H9 (cell line): ENCODE measurements around the gene ARHGAP45. TPM values are rescaled to one million over a fixed set of nuclear protein-coding genes. Genes with fewer than 3 reads are reported as not detected.

ENCODE experiments used
- DNase-seq: peaks from one replicate; pipeline ENCODE4 v3.0.0-alpha.2; 2017
- H2AFZ ChIP-seq: one replicate; pipeline ENCODE4 v1.6.1; 2013; ENCODE audit warnings: mild to moderate bottlenecking, low read length, control low read depth, moderate library complexity
- H2AK5ac ChIP-seq: 2 replicates; pipeline ENCODE4 v1.6.1; 2013; ENCODE audit warnings: low read length, control low read depth, mixed read lengths; ENCODE audit not compliant: insufficient read length
- H2BK120ac ChIP-seq: one replicate; pipeline ENCODE4 v1.6.1; 2013; ENCODE audit warnings: low read depth, mild to moderate bottlenecking, low read length, control low read depth, inconsistent platforms; ENCODE audit not compliant: poor library complexity, severe bottlenecking
- H2BK12ac ChIP-seq: 2 replicates; pipeline ENCODE4 v1.6.1; 2013; ENCODE audit warnings: low read length, control low read depth, mixed read lengths, low read depth; ENCODE audit not compliant: insufficient read length
- H2BK15ac ChIP-seq: 2 replicates; pipeline ENCODE4 v1.6.1; 2013; ENCODE audit warnings: low read depth, low read length, control low read depth
- H2BK20ac ChIP-seq: one replicate; pipeline ENCODE4 v1.6.1; 2013; ENCODE audit warnings: low read depth, mild to moderate bottlenecking, low read length, control low read depth, inconsistent platforms; ENCODE audit not compliant: poor library complexity, severe bottlenecking
- H2BK5ac ChIP-seq: 2 replicates; pipeline ENCODE4 v1.6.1; 2013; ENCODE audit warnings: low read length, control low read depth, mixed read lengths; ENCODE audit not compliant: insufficient read length
- H3K14ac ChIP-seq: 2 replicates; pipeline ENCODE4 v1.6.1; 2013; ENCODE audit warnings: low read length, control low read depth; ENCODE audit not compliant: insufficient read depth
- H3K18ac ChIP-seq: 2 replicates; pipeline ENCODE4 v1.6.1; 2013; ENCODE audit warnings: low read depth, mild to moderate bottlenecking, mixed read lengths, low read length, control low read depth; ENCODE audit not compliant: insufficient read length
- H3K23ac ChIP-seq: 2 replicates; pipeline ENCODE4 v1.6.1; 2013; ENCODE audit warnings: low read length, control low read depth, mixed read lengths, low read depth; ENCODE audit not compliant: insufficient read length
- H3K23me2 ChIP-seq: 2 replicates; pipeline ENCODE4 v1.6.1; 2013; ENCODE audit warnings: low read depth, mild to moderate bottlenecking, mixed read lengths, low read length, control low read depth; ENCODE audit not compliant: insufficient read length, poor library complexity, severe bottlenecking
- H3K27ac ChIP-seq: 2 replicates; pipeline ENCODE4 v1.5.1; 2013; ENCODE audit warnings: low read length, control low read depth, mixed read lengths, low read depth; ENCODE audit not compliant: insufficient read length
- H3K27me3 ChIP-seq: 2 replicates; pipeline ENCODE4 v1.6.1; 2013; ENCODE audit warnings: low read length, control low read depth, inconsistent platforms; ENCODE audit not compliant: insufficient read depth
- H3K4ac ChIP-seq: 2 replicates; pipeline ENCODE4 v1.6.1; 2013; ENCODE audit warnings: low read depth, mild to moderate bottlenecking, control low read depth, inconsistent platforms, low read length, moderate library complexity
- H3K4me1 ChIP-seq: 2 replicates; pipeline ENCODE4 v1.6.1; 2013; ENCODE audit warnings: low read length, control low read depth, inconsistent platforms; ENCODE audit not compliant: insufficient read depth
- H3K4me2 ChIP-seq: 2 replicates; pipeline ENCODE4 v1.6.1; 2013; ENCODE audit warnings: low read length, control low read depth, mixed read lengths; ENCODE audit not compliant: insufficient read length, insufficient read depth
- H3K56ac ChIP-seq: 2 replicates; pipeline ENCODE4 v1.6.1; 2013; ENCODE audit warnings: low read depth, mild to moderate bottlenecking, mixed read lengths, low read length, control low read depth; ENCODE audit not compliant: insufficient read length
- H3K79me1 ChIP-seq: 2 replicates; pipeline ENCODE4 v1.6.1; 2013; ENCODE audit warnings: low read depth, mild to moderate bottlenecking, moderate library complexity, low read length, control low read depth, inconsistent platforms; ENCODE audit not compliant: insufficient read depth, poor library complexity, severe bottlenecking
- H3K79me2 ChIP-seq: 2 replicates; pipeline ENCODE4 v1.6.1; 2013; ENCODE audit warnings: low read length, control low read depth, inconsistent platforms; ENCODE audit not compliant: insufficient read depth
- H3K9ac ChIP-seq: 2 replicates; pipeline ENCODE4 v1.6.1; 2013; ENCODE audit warnings: low read length, control low read depth, mixed read lengths; ENCODE audit not compliant: insufficient read length; ENCODE audit errors: extremely low read depth
- H3K9me3 ChIP-seq: one replicate; pipeline ENCODE4 v1.6.1; 2013; ENCODE audit warnings: low read depth, low read length, inconsistent platforms; ENCODE audit not compliant: control insufficient read depth
- H3T11ph ChIP-seq: one replicate; pipeline ENCODE4 v1.6.1; 2013; ENCODE audit warnings: mild to moderate bottlenecking, low read length, control low read depth, inconsistent platforms
- H4K20me1 ChIP-seq: one replicate; pipeline ENCODE4 v1.6.1; 2013; ENCODE audit not compliant: control insufficient read depth, insufficient read length, insufficient read depth
- H4K5ac ChIP-seq: 2 replicates; pipeline ENCODE4 v1.6.1; 2013; ENCODE audit warnings: low read depth, mild to moderate bottlenecking, mixed read lengths, low read length, control low read depth; ENCODE audit not compliant: insufficient read length
- H4K8ac ChIP-seq: replicated peaks from 2 replicates; pipeline ENCODE4 v1.6.1; 2013; ENCODE audit warnings: low read length, control low read depth, mixed read lengths, low read depth; ENCODE audit not compliant: insufficient read length
- H4K91ac ChIP-seq: 2 replicates; pipeline ENCODE4 v1.6.1; 2013; ENCODE audit warnings: low read depth, mild to moderate bottlenecking, moderate library complexity, mixed read lengths, low read length, control low read depth; ENCODE audit not compliant: insufficient read length
- H3K27ac Mint-ChIP-seq, 3 experiments: 2 replicates in 2 of 3; 3 replicates in 1 of 3; pipeline ENCODE4 v1.8.0; 2020 to 2021; ENCODE audit warnings: mixed read lengths in 3 of 3, mild to moderate bottlenecking in 1 of 3, moderate library complexity in 1 of 3
- H3K27me3 Mint-ChIP-seq: 2 replicates; pipeline ENCODE4 v1.8.0; 2021; ENCODE audit warnings: low read depth, mild to moderate bottlenecking, moderate library complexity, mixed read lengths
- H3K36me3 Mint-ChIP-seq, 3 experiments: 2 replicates in 2 of 3; 3 replicates in 1 of 3; pipeline ENCODE4 v1.8.0; 2020 to 2021; ENCODE audit warnings: low read depth in 3 of 3, mixed read lengths in 3 of 3; ENCODE audit not compliant: insufficient read depth in 1 of 3
- H3K4me1 Mint-ChIP-seq, 2 experiments: 2 replicates each; pipeline ENCODE4 v1.8.0; 2020; ENCODE audit warnings: mixed read lengths in 2 of 2
- H3K4me3 Mint-ChIP-seq, 2 experiments: 2 replicates in 1 of 2; 3 replicates in 1 of 2; pipeline ENCODE4 v1.8.0; 2020 to 2021; ENCODE audit warnings: mild to moderate bottlenecking in 2 of 2, mixed read lengths in 2 of 2, moderate library complexity in 1 of 2
- H3K9me3 Mint-ChIP-seq, 2 experiments: 2 replicates in 1 of 2; 3 replicates in 1 of 2; pipeline ENCODE4 v1.8.0; 2020; ENCODE audit warnings: mild to moderate bottlenecking in 2 of 2, mixed read lengths in 2 of 2, moderate library complexity in 1 of 2
- CTCF ChIP-seq: fragments of 200-600 bp; sonication (generic); conservative IDR thresholded peaks from 3 replicates; pipeline ENCODE4 v1.8.0; 2021; ENCODE audit warnings: antibody characterized with exemption, mild to moderate bottlenecking
- WGBS: extraction: QIAGEN DNeasy Blood & Tissue Kit; methylation state at CpG from one replicate; pipeline ENCODE4 v1.1.7; 2013; ENCODE audit warnings: missing lambda C conversion rate, low lambda C conversion rate, mixed read lengths; ENCODE audit not compliant: insufficient read length; ENCODE audit errors: extremely low coverage; 5-methylcytosine and 5-hydroxymethylcytosine counted together
- total RNA-seq: library from RNA; stranded (reverse); gene quantifications from 2 replicates; pipeline ENCODE4 v1.2.1, GENCODE V29; 2021

Gene ARHGAP45
- total RNA-seq, 1 experiment from 2014 or later = 39.8 TPM

- H3K4me1 ChIP-seq = no peaks in the 10 kb centered on the region
- no peak overlapping the region for H2BK120ac ChIP-seq
- H3K4ac ChIP-seq = no peak overlapping the region
- no peak overlapping the region for H3K56ac ChIP-seq
- no peak overlapping the region for H2AFZ ChIP-seq
- H3K18ac ChIP-seq = no peak overlapping the region
- no peak overlapping the region for H2AK5ac ChIP-seq
- H3K9ac ChIP-seq = no peak overlapping the region
- H3K9me3 ChIP-seq = peaks cover 9% of the 10 kb centered on the region
- H4K5ac ChIP-seq = no peak overlapping the region
- H2BK20ac ChIP-seq = no peak overlapping the region
- H3K36me3 Mint-ChIP-seq = peaks cover 2 to 16% (median 9%) of the 10 kb centered on the region in 3 experiments; a peak in 4 of 7 replicates
- H4K20me1 ChIP-seq = no peaks in the 10 kb centered on the region
- H3K9me3 Mint-ChIP-seq = no peaks in the 10 kb centered on the region
- H2BK12ac ChIP-seq = no peak overlapping the region
- H3K14ac ChIP-seq = no peak overlapping the region
- peak overlapping the region in 2 of 3 experiments; percentile 62 to 78; a peak in 3 of 7 replicates for H3K27ac Mint-ChIP-seq
- no peak overlapping the region for H4K8ac ChIP-seq
- DNase-seq = no peak
- H3T11ph ChIP-seq = no peak overlapping the region
- no peaks in the 10 kb centered on the region for H3K79me1 ChIP-seq
- peak overlapping the region in 1 of 2 experiments; percentile 24; a peak in 1 of 5 replicates for H3K4me3 Mint-ChIP-seq
- no peaks in the 10 kb centered on the region; the same call in 1 of the 2 replicates for H3K27me3 Mint-ChIP-seq
- WGBS = no CpG with 5 or more reads among the region's 5 CpGs
- H3K79me2 ChIP-seq = no peaks in the 10 kb centered on the region
- H3K4me1 Mint-ChIP-seq = peaks cover 2 to 15% of the 10 kb centered on the region in 2 experiments; a peak in 3 of 4 replicates
- no peak overlapping the region for H2BK15ac ChIP-seq
- no peak overlapping the region for H3K4me2 ChIP-seq
- H3K23me2 ChIP-seq = no peaks in the 10 kb centered on the region
- H2BK5ac ChIP-seq = no peak overlapping the region
- no peak overlapping the region for H3K23ac ChIP-seq
- H3K27ac ChIP-seq = no peak overlapping the region
- no peak for TF ChIP-seq CTCF
- H4K91ac ChIP-seq = no peak overlapping the region
- no peaks in the 10 kb centered on the region for H3K27me3 ChIP-seq
Observed at GRCh38 chr19:1052349-1052975, 14.5 kb upstream of the ARHGAP45 start.
